Lower leg skin (tissue), 3 donors: ENCODE data around the gene GPD2.

ENCODE experiments used
- CTCF ChIP-seq, 3 donors: fragments of 450-650 bp; IDR thresholded peaks; one replicate each; pipeline ENCODE4 v1.5.1; 2016; ENCODE audit warnings: antibody characterized with exemption in 3 of 3, mild to moderate bottlenecking in 3 of 3, moderate library complexity in 2 of 3
- POLR2A ChIP-seq, 2 donors: fragments of 450-650 bp; IDR thresholded peaks; one replicate each; pipeline ENCODE4 v1.6.1; 2016 to 2017; ENCODE audit warnings: antibody characterized with exemption in 2 of 2, mild to moderate bottlenecking in 1 of 2, moderate library complexity in 1 of 2

- TF ChIP-seq CTCF (IDR thresholded peaks at IDR 0.05) (no peak), POLR2A (IDR thresholded peaks at IDR 0.05) (no peak)
Measured at GRCh38 chr2:156456616-156457015, 20.4 kb downstream of the GPD2 start.
